Measurements from ENCODE around the gene RFC1.
"Not testable (repeated sequence)": the region's sequence is repeated elsewhere in the genome, so short reads cannot be mapped to it uniquely, and the experiment has no call there.

The RFC1 gene

GRCh38 chr4:39319676-39320075, 46.5 kb downstream of the RFC1 start:
- FAIRE-seq: no peak
- DNase-seq (ENCODE audit: insufficient read length, low spot score): no peak

GRCh38 chr4:39312816-39313215, 53.3 kb downstream of the RFC1 start:
- FAIRE-seq (no peak), DNase-seq (ENCODE audit: insufficient read length, low spot score) (no peak)

- DNase-seq (ENCODE audit: insufficient read length, low spot score) (no peak), FAIRE-seq (no peak)
Measured at GRCh38 chr4:39308611-39309010, 57.6 kb downstream of the RFC1 start.

GRCh38 chr4:39305912-39306677, 60.1 kb downstream of the RFC1 start:
- DNase-seq (ENCODE audit: insufficient read length, low spot score) (no peak), FAIRE-seq (no peak)

- DNase-seq (ENCODE audit: insufficient read length, low spot score) (no peak), FAIRE-seq (no peak)
Measured at GRCh38 chr4:39304651-39305050, 61.5 kb downstream of the RFC1 start.

- peak; percentile 18 for FAIRE-seq
- no peak for DNase-seq (ENCODE audit: insufficient read length, low spot score)
Measured at GRCh38 chr4:39303871-39304270, 62.3 kb downstream of the RFC1 start.

GRCh38 chr4:39302901-39303300, 63.3 kb downstream of the RFC1 start:
- no peak for FAIRE-seq
- DNase-seq (ENCODE audit: insufficient read length, low spot score): no peak

GRCh38 chr4:39295784-39296183, 70.4 kb downstream of the RFC1 start:
- FAIRE-seq: no peak
- no peak for DNase-seq (ENCODE audit: insufficient read length, low spot score)

- FAIRE-seq; DNase-seq (ENCODE audit: insufficient read length, low spot score): not testable (repeated sequence)
Measured at GRCh38 chr4:39292433-39292832, 73.7 kb downstream of the RFC1 start.

- FAIRE-seq (no peak), DNase-seq (ENCODE audit: insufficient read length, low spot score) (no peak)
Measured at GRCh38 chr4:39291686-39292085, 74.5 kb downstream of the RFC1 start.

GRCh38 chr4:39287223-39287622, 78.9 kb downstream of the RFC1 start:
- DNase-seq (ENCODE audit: insufficient read length, low spot score): no peak
- FAIRE-seq: no peak

GRCh38 chr4:39286263-39286662, 79.9 kb downstream of the RFC1 start:
- FAIRE-seq: no peak
- DNase-seq (ENCODE audit: insufficient read length, low spot score): no peak

- no peak for DNase-seq (ENCODE audit: insufficient read length, low spot score)
- no peak for FAIRE-seq
Measured at GRCh38 chr4:39285853-39286252, 80.3 kb downstream of the RFC1 start.

- no peak for DNase-seq (ENCODE audit: insufficient read length, low spot score)
Measured at GRCh38 chr4:39285111-39285795, 80.9 kb downstream of the RFC1 start.

GRCh38 chr4:39280770-39281169, 85.4 kb downstream of the RFC1 start:
- FAIRE-seq (no peak), DNase-seq (ENCODE audit: insufficient read length, low spot score) (no peak)

More at GRCh38 chr4:39285111-39285795, 80.9 kb downstream of the RFC1 start:
- FAIRE-seq: no peak

GRCh38 chr4:39279416-39279815, 86.7 kb downstream of the RFC1 start:
- FAIRE-seq (no peak), DNase-seq (ENCODE audit: insufficient read length, low spot score) (no peak)

GRCh38 chr4:39278476-39278875, 87.7 kb downstream of the RFC1 start:
- FAIRE-seq: no peak
- DNase-seq (ENCODE audit: insufficient read length, low spot score): no peak

GRCh38 chr4:39277661-39278060, 88.5 kb downstream of the RFC1 start:
- not testable (repeated sequence) for DNase-seq (ENCODE audit: insufficient read length, low spot score); FAIRE-seq

GRCh38 chr4:39274503-39274902, 91.7 kb downstream of the RFC1 start:
- no peak for FAIRE-seq
- no peak for DNase-seq (ENCODE audit: insufficient read length, low spot score)

- DNase-seq (ENCODE audit: insufficient read length, low spot score): no peak
- FAIRE-seq: no peak
Measured at GRCh38 chr4:39263895-39264294, 102.3 kb downstream of the RFC1 start.

- FAIRE-seq (no peak), DNase-seq (ENCODE audit: insufficient read length, low spot score) (no peak)
Measured at GRCh38 chr4:39259571-39260330, 106.4 kb downstream of the RFC1 start.

All from GM19239 (cell line).